HG03520 (cell line): ENCODE data around the gene RASSF3.
"Not testable (repeated sequence)": the region's sequence is repeated elsewhere in the genome, so short reads cannot be mapped to it uniquely, and the experiment has no call there.

Source experiments
- ATAC-seq: cut with Tn5 transposase; IDR thresholded peaks from one replicate; pipeline ENCODE4 v1.9.1; 2021; ENCODE audit warnings: mild to moderate bottlenecking, moderate library complexity; ENCODE audit not compliant: unreplicated experiment

The RASSF3 gene

GRCh38 chr12:64610079-64610659 lies at the start of gene RASSF3:
Gene RASSF3 (plus strand): TSS chr12:64610495. CDS start chr12:64610633, 138 bp downstream.
- peak; percentile 41 for ATAC-seq

- no peak for ATAC-seq
Observed at GRCh38 chr12:64561302-64562136, 48.8 kb upstream of the RASSF3 start.

GRCh38 chr12:64566122-64566521 lies 44.2 kb upstream of the RASSF3 start:
- no peak for ATAC-seq

- no peak for ATAC-seq
Observed at GRCh38 chr12:64566831-64567517, 43.3 kb upstream of the RASSF3 start.

- ATAC-seq = no peak
Observed at GRCh38 chr12:64567570-64567969, 42.7 kb upstream of the RASSF3 start.

- no peak for ATAC-seq
Observed at GRCh38 chr12:64568298-64568697, 42.0 kb upstream of the RASSF3 start.

GRCh38 chr12:64569923-64570691 lies 40.2 kb upstream of the RASSF3 start:
- no peak for ATAC-seq

GRCh38 chr12:64571411-64571810 lies 38.9 kb upstream of the RASSF3 start:
- ATAC-seq = no peak

GRCh38 chr12:64572241-64572640 lies 38.1 kb upstream of the RASSF3 start:
- ATAC-seq = no peak

- no peak for ATAC-seq
Observed at GRCh38 chr12:64574837-64575236, 35.5 kb upstream of the RASSF3 start.

GRCh38 chr12:64577046-64577445 lies 33.2 kb upstream of the RASSF3 start:
- no peak for ATAC-seq

GRCh38 chr12:64578566-64578965 lies 31.7 kb upstream of the RASSF3 start:
- ATAC-seq = no peak

- no peak for ATAC-seq
Observed at GRCh38 chr12:64580681-64581080, 29.6 kb upstream of the RASSF3 start.

- no peak for ATAC-seq
Observed at GRCh38 chr12:64582114-64582513, 28.2 kb upstream of the RASSF3 start.

- ATAC-seq = no peak
Observed at GRCh38 chr12:64582862-64583261, 27.4 kb upstream of the RASSF3 start.

- not testable (repeated sequence) for ATAC-seq
Observed at GRCh38 chr12:64583395-64583770, 26.9 kb upstream of the RASSF3 start.

- ATAC-seq = no peak
Observed at GRCh38 chr12:64583771-64584421, 26.4 kb upstream of the RASSF3 start.

GRCh38 chr12:64585104-64585503 lies 25.2 kb upstream of the RASSF3 start:
- no peak for ATAC-seq

- ATAC-seq = no peak
Observed at GRCh38 chr12:64587447-64587846, 22.8 kb upstream of the RASSF3 start.

GRCh38 chr12:64590183-64590582 lies 20.1 kb upstream of the RASSF3 start:
- no peak for ATAC-seq
